CD4-positive, alpha-beta T cell treated with Interleukin-4 for 4 hours (primary cell): ENCODE results near the gene SCFD2.

Experiments
- DNase-seq: peaks from one replicate; pipeline ENCODE4 v3.0.0-alpha.2; 2020

SCFD2 gene

DNA sequence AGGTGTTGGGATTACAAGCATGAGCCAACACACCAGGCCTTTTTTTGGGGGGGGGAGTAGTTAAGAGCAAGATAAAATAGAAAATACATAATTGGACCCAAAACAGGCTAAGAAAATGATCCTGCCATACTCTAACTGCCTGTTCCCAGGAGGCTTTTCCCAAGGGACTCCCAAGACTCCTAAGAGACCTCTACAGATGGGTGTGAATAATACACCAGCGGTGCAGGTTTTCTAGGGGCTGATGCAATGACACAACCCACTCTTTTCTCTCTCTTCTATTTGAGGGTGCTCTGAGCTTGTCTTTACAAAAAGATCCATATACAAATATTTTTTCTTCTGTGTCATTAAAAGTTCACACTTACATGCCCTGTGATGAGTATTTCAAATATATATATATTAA, 386.8 kb downstream of the SCFD2 start:
- DNase-seq: no peak

DNA sequence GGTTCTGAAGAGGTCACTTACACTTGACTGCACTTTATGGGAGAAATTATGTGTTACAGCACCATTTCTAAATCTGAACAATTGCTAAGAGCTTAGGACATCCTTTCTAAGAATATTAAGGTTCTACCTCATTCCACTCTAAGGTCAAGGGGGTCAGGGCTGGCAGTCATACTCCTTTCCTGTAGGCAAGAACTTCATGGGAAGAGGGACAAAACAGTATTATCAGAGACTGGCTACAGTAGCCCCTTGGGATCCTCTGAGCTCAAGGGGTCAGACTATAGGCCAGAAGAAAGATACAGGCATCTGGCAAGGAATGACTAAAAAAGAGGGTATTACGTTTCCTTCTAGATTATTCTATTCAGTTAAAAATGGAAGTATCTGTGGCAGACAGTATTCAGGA, 388.6 kb downstream of the SCFD2 start:
- no peak for DNase-seq

DNA sequence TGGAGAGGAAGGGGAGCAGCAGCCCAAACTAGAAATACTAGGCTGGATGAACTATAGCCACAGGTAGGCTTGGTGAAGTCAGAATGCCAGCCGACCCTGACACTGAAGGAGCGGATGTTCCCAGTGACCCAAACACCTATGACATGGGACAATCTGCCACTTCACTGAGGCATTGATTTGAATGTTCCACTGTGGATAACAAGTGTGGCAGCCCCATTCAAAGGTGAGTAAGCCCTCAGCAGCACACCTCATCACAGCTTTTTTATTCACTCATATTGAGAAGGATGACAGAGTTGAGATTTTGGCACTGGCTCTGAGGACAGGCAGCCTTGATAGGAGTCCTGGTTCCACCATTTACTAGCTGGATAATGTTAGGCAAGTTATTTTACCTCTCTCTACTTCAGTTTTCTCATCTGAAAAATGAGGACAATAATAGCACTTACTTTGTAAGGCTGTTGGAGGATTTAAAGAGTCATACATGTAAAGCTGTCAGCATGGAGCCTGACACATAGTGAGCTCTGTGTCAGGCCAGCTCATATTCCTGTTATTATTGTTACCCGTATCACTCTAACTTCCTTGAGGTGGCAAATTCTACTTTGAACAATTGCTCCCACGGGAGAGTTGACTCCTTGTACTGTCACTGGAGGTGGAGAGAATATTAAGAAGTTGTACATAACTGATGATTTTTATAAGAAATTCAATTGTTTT, 389.2 kb downstream of the SCFD2 start:
- DNase-seq: no peak

DNA sequence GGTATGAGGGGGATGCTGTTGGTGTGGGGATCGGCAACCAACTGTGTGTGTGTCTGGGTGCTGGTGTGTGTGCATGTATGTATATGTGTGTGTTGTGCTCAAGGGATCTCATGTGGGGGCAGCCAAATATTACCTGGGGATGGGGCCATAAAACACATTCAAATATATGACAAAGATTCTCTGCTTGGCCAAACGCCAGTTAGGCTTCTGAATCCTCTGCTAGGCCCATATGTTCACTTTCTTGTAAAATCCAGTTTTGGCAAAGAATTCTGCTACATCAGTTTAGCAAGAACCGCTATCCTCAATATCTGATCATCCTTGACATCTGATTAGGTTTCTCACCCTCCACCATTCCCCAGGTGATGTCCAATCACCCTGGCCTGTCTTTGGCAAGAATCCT, 397.2 kb downstream of the SCFD2 start:
- no peak for DNase-seq

DNA sequence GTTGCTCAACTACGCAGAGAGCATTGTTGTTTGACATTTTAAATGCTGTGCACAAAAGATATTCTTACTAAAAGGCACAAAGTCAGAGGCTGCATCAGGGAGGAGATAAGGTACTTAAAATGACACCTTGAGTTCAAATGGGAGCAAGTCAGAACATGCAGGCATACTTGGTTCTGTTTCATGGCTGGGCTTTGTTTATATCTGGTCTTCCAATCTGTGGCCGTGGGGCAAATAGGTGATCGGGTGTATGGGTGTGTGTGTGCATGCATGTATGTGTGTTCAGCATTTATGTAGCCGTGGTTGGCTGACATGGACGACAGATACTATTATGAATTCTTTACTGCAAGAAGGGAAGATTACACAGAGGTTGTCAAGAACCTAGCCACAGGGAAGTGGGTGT, 397.6 kb downstream of the SCFD2 start:
- DNase-seq: no peak

DNA sequence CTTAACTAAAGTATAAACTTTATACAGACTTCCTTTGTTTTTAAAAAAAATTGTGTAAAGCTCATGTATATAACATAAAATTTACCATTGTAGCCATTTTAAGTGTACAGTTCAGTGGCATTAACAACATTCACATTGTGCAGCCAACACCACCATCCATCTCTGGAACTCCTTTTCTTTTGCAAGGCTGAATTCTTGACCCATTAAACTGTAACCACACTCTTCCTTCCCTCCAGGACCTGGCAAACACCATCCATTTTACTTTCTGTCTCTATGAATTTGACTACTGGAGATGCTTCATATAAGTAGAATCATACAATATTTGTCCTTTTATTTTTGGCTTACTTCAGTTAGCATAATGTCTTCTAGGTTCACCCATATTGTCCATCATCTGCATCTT, 399.1 kb downstream of the SCFD2 start:
- DNase-seq: no peak

DNA sequence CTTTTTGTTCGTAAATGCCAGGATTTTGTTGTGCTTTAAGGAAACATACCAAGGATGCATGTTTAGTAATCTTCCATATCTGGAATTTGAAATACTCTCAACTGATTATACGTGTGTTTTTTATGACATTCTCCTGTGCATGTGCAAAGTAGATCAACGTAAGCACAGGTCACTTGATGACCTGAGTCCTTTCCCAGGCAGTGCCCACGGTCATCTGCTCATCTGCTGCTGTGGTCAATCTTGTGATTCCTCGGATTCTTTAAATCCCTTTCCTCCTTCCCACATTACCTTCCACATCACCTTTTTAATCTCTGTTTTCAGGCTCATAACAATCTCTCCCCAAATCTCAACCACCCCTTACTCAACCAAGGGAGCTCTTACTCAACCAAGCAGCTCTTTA, 399.7 kb downstream of the SCFD2 start:
- no peak for DNase-seq

DNA sequence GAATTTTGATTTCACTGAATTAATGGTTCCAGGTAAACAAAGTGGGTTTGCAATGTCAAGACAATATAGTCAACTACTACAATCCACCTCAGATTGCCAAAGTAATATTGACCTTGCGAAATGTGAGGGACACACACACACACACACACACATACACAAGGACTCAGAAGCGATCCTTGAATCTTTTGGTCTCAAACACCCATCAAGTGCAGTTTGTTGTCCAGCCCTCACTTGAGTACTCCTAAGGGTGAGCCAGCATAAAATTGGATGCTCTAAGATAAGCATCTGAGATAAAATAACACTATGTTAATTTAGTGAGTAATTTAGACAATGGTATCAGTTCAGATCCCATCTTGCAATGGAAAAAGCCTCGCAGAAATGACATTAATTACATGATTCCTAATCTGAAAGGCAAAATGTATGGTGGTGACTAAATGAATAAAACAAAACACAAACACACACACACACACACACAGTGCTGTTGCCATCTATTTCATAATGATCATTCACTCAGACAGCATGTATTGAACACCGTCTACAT, 401.2 kb downstream of the SCFD2 start:
- DNase-seq: no peak

DNA sequence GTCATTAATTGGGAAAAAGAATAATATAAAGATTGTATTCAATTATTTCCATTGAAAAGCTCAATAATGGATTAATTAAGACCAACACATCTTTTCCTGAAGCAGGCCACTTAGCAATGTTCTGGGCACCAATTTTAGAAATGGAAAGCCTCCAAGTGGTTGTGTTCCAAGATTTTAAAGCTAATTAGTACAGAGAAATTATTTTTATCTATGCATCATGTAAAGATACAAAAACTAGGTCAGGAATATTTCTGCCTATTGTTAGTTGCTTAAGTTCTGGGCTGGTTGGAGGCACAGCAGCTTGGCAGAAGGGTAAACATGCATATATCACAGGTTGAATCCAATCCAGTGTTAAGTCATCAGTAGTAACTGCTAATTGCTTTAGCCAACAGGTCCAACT, 401.9 kb downstream of the SCFD2 start:
- no peak for DNase-seq

DNA sequence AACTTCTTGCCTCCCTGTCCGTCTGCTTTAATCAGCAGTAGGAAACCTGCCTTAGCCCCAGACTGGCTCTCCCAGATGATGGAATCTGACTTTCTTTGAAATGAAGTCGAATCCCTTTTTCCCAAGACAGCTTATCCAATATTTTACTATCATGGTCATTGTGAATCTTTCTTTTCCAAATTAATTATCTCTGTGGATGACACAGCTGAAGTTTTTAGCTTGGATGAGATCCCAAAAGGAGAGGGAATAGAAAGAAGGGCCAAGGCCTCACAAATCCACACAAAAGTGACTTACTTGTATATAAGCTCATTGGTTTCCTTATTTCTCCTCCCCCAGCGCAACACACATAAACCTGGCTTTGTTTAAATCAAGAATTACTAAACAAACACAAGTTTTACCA, 403.1 kb downstream of the SCFD2 start:
- no peak for DNase-seq

DNA sequence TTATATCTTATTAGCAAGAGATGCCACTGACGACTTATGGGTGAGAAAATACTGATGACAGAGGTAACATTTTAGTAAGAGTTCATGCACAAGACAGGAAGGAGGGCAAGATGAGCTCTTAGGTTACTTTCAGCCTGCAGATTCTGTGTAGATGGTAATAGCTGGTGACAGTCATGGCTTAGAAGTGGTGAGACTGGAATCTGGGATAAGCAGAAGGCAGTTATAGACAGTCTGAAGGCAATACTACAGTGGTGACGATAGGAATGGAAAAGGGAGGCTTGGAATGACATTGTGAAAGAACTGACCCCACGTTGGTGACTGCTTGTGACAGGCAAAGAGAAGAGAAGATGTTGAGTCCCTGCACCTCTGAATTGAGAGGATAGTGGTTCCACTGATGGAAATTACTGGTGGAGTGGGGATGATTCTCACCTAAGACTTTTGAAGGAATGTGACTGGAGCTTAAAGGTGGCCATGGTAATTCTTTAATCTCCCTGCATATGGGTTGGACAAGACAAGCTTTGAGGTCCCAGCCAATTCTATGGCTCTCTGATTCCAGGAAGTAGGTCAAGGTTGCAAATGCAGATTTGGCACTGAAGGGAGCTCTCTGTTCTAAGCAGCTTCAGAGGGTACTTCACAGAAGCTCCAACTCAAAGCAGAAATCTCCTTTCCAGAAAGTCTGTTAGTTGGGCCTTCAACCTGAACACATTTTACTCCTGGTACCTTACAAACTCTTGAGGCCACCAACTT, 404.0 kb downstream of the SCFD2 start:
- DNase-seq: no peak

DNA sequence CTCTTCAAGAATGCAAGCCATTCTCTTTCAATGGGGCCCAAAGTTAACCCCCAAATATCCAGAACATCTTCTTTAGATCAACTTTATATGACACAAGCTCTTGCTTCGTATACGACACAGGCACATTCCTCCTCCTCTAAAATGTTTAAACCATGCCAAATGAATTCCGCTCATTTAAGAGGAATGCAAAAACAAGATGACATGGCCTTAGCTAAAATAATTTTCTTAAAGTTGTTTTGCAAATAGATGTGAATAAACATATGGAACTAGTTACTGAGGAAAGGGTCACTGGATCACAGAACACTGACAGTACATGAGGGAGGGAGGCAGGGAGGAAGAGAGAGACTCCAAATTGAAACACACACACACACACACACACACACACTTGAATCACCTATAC, 406.3 kb downstream of the SCFD2 start:
- no peak for DNase-seq

DNA sequence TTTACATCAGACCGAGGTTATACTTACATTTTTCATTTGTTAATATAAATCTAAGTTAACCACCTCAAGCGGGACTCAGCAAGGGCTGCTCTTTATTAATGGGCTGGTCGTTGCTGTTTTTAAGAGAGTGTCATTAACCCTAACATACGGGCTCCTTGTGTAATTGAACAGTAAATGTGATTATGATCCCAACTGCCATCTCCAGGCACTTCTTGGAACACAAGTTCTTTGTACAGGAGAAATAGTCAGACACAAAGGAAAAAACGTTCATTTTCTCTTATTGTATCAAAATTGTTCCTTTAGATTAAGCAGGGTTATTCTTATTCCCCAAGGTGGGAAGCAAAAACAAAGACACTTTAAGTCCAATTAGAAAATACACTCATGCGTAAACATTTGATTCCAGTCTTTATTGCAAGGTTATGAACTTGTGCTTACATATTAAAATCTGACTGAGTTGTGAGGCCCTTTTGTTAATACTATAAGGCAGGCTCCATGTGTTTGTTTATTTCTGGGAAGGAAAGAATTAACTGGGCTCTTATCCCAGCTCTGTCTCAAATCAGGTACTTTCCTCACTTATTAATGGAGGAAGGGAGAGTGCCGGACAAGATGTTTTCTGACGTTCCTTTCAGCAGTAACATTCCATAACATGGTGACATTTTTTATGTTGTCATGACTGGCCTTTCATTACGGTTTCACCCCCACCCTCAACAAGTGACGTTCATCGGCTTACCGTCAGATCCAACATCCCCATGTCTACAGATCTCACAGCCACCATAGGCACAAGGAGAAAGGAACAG, 407.8 kb downstream of the SCFD2 start:
- no peak for DNase-seq

DNA sequence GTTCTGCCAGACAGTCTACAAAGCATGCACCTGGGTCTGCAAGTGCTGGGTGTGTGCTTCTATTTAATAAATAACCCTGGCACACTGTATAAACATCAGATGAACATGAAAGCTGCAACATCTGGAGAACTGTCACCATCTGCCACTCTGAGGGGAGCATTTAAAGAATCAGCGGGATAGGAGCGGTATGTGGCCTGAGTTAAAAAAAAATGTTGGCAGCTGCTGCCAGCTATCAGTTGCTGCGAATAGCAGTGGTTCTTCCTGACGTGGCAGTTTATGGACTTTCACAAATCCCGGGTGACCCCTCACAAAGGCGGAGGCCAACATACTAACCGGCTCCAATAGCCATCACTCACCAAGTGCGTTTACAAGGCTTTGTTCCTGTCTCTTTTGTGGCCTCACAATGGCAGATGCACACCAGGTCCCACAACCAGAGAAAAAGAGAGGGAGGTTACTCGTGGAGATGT, 408.6 kb downstream of the SCFD2 start:
- no peak for DNase-seq

DNA sequence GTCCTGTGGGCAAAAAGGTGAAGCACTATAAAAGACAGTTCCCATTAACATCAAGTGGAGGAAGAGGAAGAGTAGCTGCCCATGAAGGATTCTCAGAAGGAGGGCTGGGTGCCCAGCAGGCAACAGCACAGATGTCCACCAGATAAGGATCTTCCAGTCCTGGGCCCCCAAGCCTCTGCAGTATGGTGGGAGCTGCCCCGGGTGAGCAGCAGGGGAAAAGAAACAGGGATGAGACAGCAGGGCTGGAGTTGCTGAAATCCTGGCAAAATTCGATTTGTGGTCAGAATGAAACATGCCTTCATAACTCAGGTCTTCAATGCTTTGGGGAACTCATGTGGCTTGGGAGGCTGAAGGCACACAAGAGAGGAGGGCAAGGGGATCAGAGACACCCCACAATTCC, 409.2 kb downstream of the SCFD2 start:
- no peak for DNase-seq

DNA sequence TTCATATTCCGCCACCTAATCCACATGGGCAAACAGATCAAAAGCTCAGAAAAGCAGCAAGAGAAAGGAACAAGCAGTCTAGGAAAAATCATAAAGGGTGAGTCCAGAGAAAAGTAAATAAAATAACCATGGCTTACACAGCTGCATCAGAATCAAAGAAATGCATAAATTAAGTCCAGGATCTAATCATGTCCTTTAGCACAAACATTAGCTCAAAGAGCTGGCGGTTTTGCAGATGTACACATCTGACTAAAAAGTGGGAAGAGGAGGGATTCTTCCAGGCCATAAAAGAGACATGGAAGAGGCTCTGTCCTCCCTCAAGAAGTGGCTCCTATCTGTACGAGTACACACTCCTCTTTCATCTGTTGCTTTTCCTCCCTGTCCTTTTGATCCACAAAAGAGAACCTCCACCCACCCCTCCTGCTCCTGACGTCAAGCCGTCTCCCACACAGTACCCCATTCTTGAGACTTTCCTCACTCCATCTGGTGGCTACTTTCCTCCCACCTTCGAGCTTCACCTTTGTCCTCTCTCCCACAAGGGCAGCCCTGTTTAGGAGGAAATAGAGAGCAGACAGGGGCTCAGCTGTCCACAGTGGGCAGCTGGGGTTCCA, 411.2 kb downstream of the SCFD2 start:
- DNase-seq: no peak

DNA sequence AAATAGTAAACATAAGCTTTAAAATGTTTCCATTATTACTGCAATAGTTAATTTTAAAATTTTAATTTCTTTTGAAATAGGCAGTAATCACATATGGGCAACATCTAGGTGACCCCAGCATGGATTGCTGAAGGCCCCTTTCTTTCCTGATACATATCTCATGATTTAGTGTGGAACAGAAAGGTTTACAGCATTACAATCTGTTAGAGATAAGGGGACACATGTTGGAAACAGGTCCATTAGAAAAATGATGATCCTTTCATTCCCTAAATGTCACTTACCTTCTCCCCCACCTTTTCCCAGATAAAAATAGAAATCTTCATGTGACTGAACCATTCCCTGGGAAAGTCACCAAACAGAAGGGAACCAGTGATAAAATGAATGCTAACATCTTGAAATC, 413.3 kb downstream of the SCFD2 start:
- no peak for DNase-seq

DNA sequence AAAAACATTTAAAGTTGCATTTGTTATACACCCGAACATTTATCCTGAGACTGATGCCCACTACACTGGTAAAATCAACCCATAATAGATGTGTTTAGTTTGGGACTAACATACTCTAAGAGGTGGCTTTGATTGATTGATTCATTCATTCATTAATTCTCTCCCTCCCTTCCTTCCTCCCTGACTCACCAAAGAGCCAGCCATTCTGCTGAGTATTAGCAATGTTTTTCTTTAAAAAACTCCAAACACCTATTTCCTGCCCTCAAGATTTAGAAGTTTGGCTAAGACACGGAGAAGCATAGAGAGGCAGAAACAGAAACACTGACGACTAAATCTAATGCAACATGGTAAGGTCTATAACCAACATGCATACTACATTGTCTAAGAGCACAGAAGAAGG, 414.8 kb downstream of the SCFD2 start:
- DNase-seq: no peak

DNA sequence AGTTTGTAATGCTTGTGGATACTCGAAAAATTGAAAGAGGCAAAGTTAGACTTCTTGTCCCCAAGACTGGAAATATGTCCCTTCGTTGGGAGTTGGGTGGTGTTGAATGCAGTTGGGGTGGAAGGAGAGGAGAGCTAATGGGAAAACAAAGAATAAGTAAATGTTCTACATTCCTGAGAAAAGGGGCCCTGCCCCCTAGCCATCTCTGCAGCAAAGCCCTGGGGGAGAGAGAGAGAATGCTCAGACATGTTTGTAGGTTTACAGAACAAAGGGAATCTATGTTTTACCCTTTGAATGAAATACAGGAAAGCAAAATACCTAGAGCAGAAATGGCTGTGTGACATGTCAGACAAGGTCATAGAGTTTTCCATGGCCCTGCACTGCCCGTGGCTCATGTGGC, 415.6 kb downstream of the SCFD2 start:
- DNase-seq: no peak

DNA sequence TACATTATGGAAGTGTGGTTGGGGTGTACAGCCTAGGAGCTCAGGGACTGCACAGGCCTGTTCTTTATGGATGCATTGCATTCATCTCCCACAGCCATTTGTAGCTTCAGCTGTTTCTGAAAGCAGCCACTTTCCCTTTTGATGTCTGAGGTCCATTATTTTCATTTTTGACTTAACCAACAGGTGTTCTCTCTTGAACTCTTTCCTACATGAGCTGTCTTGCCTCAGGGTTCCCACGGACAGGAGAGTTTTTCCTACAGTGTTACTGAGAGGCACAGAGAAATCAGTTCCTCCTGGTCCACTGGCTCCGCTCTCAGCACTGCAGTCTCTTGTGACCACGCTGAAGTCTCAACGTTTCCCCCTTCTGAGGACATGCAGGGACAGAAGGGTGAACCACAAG, 416.5 kb downstream of the SCFD2 start:
- DNase-seq: no peak

DNA sequence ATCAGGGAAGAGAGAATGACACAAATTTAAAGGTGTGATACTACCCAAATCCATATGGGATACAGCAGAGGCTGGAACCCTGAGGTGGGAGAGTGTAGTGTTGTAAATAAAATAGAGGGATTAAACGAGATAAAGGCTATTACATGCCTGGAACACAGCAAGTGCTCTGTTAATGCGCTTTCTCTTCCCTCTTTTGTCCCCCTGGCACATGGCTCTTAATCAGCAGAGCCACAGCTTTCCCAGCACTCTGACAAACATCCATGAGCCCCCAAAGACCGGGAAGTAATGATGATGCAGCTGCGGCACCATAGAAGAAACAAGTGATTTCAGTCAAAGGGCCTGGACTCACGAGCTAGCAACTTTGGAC, 417.8 kb downstream of the SCFD2 start:
- DNase-seq: no peak

DNA sequence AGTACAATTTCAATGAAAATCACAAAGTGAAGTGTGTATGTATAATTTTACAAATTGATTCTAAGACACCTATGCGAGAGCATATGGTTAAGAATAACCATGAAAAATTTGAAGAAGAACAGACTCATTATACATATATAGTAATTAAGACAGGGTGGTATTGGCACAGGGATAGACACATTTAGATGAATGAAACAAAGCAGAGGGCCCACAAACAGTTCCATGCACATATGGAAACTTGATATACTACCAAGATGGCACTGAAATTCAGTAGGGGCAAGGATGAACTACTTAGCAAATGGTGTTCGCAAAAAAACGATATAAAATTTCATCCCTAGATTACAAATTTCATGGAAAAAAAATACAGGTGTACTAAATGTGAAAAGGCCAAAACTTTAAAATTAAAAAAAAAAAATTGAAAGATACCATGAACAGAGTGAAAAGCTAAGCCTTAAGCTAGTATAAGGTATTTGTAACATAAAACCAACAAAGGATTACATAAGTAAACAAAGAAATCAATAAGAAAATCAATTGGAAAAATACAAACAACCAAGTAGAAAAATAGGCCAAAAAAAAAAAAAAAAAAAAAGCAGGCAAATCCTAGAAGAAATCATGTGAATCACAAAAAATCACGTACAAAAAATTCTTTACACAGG, 418.3 kb downstream of the SCFD2 start:
- no peak for DNase-seq

DNA sequence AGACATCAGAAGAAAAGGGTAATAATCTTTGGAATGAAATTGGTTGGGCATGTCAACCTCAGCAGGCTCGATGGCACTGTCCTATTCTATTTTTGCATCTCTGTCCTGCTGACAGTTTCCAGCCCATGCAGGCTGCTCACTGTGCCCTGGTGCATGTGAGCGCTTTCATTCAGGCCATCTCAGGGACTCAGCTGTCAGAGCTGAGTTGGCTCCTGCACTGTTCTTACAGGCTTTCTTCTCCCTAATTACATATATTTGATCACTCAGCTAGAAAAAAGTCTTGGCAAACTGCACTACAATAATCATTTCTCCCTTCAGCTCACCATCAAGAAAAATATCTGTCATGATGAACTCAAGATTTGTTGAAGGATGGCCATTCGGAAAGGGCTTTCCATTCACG, 419.0 kb downstream of the SCFD2 start:
- DNase-seq: no peak
